GM21619 (cell line): ENCODE data around the gene PRXL2A.
"Not testable (repeated sequence)": the region's sequence is repeated elsewhere in the genome, so short reads cannot be mapped to it uniquely, and the experiment has no call there.

Experiments used
- ATAC-seq: cut with Tn5 transposase; IDR thresholded peaks from one replicate; pipeline ENCODE4 v1.9.1; 2021; ENCODE audit not compliant: unreplicated experiment

PRXL2A gene

GRCh38 chr10:80411267-80411668, 2.9 kb downstream of the PRXL2A start:
- no peak for ATAC-seq

DNA sequence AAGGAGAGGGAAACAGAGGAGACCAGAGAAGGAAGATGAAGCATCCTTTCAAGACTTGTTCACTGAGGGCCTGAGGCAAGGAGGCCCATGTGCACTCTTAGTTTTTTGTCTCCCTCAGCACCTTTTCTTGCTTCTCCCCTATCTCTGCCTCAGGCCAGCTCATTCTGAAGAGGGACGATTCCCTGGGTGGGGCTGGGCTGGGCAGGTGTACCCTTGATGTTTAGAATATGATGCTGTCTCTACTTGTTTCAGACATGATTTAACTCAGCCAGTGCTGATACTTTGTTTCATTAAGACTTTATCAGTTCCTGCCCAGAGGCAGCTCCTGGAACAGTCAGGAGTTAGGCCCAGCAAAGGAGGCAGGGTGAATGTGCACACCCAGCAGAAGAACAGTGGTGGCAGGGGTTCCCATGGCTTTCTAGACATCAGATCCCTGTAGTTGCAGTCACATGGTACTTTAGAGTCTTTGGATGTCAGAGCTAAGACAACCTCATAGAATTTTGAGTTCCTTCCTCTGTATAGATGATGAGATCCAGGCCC, 3.4 kb downstream of the PRXL2A start:
- no peak for ATAC-seq

GRCh38 chr10:80412486-80412885, 4.1 kb downstream of the PRXL2A start:
- ATAC-seq = no peak

DNA sequence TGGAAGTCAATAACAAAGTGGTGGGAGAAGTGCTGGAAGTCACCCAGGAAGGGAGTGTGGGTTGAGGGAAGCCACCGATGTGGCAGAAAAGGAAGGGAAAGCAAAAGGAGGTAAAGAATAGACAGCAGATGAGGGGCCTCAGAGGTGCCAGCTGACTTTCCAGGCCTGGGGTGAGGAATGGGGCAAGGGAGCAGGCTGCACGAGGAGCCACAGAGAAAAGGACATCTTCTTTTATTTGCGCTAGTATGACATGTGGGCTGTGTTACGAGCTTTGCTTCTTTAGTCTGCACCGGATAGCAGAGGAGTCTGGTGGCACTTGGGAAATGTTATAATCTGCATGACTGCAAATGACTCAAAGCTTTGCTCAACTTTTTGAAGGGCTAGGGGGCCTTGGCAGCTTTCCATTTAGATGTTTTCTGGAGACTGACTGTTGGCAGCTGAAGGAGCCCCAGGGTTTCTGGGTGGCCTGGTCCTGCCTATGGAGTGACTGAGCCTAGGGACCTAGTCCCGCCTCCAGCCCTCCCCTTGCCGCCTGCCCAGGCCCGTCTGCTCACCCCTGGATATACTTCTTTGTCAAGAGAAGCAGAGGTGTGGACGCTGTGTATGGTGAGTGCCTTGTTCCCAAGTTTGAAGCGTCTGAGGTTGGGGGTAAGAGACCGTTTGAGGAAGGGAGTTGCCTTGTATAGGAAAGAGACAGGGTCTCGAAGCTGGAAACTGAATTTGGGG, 5.1 kb downstream of the PRXL2A start:
- no peak for ATAC-seq

DNA sequence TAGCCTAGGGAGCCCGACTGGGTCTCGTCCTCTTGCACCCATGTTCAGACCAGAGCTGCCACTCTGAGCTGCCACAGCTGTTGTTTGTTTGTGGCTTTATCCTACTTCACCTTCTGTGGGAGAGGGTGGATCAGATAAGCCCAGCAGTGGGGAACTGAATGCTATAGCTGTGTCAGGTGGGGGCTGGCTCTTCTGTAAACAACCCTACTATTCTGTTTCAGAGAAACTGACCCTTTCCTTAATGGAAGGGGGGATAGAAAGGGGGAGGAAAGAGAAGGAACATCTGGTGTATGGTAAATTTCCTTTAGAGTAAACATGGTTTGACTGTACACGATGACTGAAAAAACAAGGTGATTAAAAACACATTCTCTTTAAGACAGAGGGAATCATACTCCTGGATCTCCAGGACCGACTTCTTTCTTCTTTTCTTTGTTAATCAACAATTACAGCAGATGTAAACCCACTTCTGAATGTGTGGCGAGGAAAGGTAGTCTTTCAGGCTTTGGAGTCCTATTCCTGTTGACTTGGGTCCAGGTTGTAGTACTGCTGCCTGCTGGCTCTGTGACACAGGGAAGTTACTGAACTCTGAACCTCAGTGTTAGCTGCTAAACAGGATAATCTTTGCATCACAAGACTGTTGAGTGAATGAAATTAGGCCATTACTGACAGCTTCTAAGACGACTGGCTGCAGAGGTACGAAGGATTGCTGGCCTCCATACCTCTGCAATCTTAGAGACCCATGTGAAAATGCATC, 6.0 kb downstream of the PRXL2A start:
- no peak for ATAC-seq

- no peak for ATAC-seq
Measured at GRCh38 chr10:80415734-80416478, 7.6 kb downstream of the PRXL2A start.

- no peak for ATAC-seq
Measured at GRCh38 chr10:80416479-80417098, 8.2 kb downstream of the PRXL2A start.

- ATAC-seq = not testable (repeated sequence)
Measured at GRCh38 chr10:80417256-80417655, 8.9 kb downstream of the PRXL2A start.

GRCh38 chr10:80421050-80421706, 12.8 kb downstream of the PRXL2A start:
- peak; percentile 3 for ATAC-seq

DNA sequence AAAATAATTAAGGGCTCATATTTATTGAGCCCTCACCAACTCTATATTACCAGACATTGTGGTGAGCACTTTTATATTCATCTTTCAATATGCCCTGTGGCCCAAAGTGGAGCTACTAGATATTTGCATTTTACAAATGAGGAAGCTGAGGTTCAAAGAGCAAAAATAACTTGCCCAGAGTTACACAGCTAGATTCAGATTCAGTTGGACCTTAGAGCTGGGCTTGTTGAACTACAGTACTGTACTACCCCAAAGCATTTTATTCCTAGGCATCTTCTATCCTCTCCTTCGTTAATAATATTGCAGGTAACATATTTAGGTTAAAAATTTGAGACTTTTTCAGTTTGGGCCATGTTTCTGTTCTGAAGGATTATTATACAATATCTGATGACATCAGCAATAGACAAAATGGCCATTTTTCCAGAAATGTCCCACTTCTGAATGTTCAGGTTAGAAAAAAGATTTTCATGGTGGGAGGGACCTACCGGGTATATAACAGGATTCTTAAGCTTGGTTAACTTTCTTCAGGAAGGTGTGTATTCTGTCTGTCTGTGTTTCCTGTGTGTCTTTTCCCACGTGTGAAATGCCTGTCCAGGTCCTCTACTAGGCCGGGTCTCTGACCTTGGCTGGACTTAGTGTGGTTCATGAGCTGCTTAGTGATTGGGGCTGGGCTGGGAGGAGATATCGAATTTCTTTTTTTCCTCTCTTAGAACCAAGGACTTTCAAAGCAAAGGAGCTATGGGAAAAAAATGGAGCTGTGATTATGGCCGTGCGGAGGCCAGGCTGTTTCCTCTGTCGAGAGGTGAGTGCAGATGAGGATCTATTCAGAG, 13.6 kb downstream of the PRXL2A start:
- ATAC-seq = peak; percentile 91

- no peak for ATAC-seq
Measured at GRCh38 chr10:80425901-80426300, 17.6 kb downstream of the PRXL2A start.

DNA sequence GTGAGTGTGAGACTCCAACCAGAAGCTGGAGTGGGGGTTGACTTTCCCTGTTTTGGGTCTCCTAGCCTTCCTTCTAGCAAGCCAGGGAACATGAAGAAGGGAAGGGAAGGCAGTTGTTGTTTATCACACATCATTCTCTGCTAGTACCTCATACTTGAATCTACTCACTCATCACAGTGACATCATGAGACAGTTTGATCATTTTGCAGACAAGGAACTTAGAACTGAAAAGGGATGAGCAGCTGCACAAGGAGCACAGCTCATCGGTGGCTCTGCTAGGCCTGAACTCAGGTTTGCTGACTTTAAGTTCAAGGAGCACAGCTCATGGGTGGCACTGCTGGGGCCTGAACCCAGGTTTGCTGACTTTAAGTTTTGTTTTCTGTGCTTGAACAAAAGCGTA, 19.2 kb downstream of the PRXL2A start:
- ATAC-seq = no peak

GRCh38 chr10:80429521-80429973, 21.2 kb downstream of the PRXL2A start:
- no peak for ATAC-seq

GRCh38 chr10:80433134-80433533, 24.8 kb downstream of the PRXL2A start:
- no peak for ATAC-seq

GRCh38 chr10:80436446-80437098, 28.2 kb downstream of the PRXL2A start:
- no peak for ATAC-seq

GRCh38 chr10:80437227-80437626, 28.9 kb downstream of the PRXL2A start:
- ATAC-seq = no peak

DNA sequence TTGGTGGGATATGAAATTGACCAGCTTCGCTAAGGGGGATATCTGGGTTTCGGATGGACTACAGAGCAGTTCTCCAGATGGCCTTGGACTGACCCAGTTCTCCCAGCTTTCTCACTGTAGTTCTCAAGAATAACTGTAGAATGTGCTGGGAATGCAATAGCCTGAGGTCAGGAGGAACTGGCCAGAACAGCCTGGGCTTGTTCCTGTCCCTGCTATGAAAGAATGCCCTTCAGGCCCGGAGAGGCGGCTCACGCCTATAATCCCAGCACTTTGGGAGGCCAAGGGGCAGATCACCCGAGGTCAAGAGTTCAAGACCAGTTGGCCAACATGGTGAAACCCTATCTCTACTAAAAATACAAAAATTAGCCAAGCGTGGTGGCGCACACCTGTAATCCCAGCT, 33.5 kb downstream of the PRXL2A start:
- no peak for ATAC-seq

GRCh38 chr10:80442879-80443278, 34.5 kb downstream of the PRXL2A start:
- no peak for ATAC-seq

DNA sequence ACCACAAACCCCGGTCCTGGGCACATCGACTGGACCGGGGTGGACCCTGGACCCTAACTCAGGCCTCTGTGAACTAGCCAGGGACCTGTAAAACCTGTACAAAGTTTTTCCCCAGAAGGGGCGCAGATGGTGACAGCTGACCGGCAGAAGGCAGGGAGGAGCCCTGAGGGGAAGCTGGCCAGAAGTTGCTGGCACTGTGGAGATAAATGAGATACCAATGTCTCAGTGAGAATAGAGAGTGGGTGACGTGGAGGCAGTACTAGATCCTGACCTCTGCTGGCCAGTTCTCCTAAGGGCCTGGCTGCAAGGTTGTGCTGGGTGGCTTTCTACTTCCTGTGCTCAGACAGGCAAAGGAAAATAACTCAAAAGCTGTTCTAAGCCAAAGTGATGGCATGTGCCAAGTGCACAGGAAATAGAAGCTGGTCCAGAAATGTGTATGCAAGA, 35.2 kb downstream of the PRXL2A start:
- no peak for ATAC-seq
